NCI-H748 (cell line): ENCODE data around the gene ZC3H15.

Source experiments
- DNase-seq: peaks from one replicate; lab custom pipeline; 2025; ENCODE audit not compliant: unreplicated experiment; lab: John Stamatoyannopoulos, UW

The ZC3H15 gene

DNA sequence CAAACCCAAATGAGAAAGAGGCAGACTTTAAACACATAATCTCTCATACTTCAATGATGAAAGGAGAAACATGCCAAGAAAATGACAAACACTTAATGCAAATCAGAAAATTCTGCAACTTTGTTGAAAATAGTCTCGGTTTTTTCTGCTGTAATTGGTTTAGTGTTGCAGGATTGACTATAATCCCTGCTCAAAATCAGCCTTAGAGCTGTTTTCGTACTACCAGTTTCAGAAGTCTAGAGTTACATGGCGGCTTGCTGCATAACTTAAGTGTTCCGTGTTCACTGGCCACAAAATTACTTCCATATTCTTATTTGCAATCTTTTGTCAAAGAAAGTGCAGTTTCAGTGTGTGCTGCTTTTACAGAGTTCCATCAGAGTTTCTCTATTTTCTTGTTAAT, 54.9 kb downstream of the ZC3H15 start:
- no peak for DNase-seq

DNA sequence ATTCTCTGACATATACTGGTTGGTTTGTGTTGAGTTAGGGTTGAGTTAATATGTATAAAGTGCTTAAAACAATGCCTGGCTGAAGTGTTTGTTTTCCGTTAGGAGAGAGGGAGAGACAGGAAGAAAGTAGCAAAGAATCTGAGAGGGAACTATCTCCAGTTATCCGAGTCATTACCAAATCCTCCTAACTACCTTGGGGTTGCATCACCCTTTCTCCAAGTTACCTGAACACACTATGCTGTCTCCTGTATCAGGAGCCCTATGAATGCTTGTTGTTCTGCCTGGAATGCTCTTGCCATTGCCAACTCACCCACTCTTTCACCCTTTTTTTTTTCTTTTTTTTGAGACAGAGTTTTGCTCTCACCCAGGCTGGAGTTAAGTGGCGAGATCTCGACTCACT, 55.9 kb downstream of the ZC3H15 start:
- DNase-seq, result no peak

DNA sequence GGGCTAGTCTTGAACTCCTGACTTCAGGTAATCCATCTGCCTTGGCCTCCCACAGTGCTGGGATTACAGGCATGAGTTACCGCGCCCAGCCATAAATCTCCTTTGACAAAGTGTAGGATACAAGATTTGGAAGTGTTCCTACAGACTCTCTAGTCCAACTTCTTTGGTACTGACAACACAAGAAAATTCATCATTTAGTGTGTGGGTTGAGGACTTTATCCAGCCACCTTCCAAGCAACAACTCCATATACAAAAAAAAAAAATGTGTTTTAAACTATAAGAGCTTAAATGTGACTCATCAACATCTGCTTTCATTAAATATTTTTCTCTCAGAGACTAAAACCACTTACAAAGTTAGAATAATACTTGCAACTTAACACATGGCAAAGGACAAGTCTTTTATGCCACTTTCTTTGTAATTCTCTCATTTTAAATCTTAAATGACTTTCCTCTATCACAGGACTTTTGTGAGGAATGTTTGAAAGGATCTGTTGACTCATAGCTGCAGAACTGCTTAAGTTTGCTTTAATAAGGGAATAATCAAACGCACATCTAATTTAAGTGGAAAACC, 57.6 kb downstream of the ZC3H15 start:
- DNase-seq, result no peak

- no peak for DNase-seq
These were observed 58.2 kb downstream of the ZC3H15 start for GRCh38 chr2:186544255-186544675.

DNA sequence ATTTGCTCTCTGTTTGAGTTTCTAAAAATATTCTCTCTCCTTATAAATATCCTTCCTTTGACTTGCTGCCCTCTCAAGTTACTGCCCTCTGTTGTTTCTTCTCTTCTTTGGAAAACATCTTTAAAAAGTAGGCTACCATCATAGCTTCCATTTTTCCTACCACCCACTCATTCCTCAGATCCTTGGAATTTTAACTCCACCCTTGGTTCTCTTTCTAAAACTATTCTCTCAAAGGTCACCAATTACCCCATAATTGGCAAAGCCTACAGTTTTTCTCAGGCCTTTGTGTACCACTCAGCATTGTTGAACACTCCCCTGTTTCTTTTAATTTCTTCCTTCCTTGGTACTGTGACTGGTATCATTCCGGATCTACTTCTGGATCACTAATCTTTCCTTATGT, 60.8 kb downstream of the ZC3H15 start:
- DNase-seq, result no peak

- no peak for DNase-seq
These were observed 65.4 kb downstream of the ZC3H15 start for GRCh38 chr2:186551323-186552050.

DNA sequence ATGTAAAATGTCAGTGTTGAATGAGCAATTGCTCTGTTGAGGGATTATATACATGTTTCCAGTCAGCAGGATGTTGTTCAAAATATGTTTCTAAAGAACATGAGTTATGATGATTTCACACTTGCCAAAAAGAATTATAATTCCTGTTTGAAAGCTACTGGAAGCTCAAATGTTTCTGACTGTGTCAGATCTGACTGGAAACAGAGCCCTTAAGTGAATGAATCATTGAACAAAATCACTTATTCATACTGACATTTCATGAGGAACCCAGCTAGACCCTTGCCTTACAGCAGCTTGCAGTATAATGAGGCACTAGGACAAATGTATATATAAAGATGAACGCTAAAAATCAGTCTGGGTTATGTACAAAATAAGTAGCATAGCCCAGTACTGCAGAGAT, 68.4 kb downstream of the ZC3H15 start:
- DNase-seq, result no peak

DNA sequence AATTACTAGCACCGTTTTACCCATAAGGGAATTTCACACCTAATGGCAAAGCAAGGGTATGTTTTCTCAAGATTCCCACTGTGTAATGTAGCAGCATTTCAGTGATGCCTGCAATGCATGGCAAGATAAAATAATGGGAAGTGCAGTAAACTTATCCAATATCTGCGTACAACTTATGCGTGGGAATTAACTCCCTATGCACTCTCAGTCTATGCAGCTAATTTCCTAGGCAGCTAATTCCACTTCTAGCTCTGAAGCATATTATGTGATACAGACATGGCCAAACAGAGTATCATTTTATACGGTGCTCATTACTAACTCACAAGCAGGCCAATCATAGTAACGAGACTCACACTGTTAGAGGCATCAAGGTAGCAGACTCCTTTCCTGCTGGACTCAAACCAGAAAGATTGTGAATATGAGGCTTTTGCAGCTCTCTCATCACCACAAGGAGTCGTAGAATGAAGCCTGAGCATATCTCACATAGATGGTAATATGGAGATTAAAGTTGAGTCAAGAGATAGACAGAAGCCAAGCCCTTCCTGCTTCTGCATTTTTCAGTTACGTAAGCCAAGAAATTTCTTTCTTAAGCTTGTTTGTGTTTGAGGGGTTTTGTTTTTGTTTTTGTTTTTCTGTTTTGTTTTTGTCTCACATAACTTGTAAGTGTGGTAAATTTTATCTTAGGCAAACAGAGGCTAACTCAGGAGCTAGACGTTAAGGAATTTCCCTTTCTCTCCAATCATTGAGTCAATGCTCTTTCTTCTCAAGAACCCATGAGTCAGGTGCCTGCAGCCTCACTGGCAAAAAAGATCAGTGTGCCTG, 69.0 kb downstream of the ZC3H15 start:
- no peak for DNase-seq

- DNase-seq, result no peak
These were observed 72.6 kb downstream of the ZC3H15 start for GRCh38 chr2:186558512-186559276.
